Thymus (tissue), 11 donors: Measurements from ENCODE around the gene ZFP90. TPM values are rescaled to one million over a fixed set of nuclear protein-coding genes. Genes with fewer than 3 reads are reported as not detected.
"Not testable (repeated sequence)": the region's sequence is repeated elsewhere in the genome, so short reads cannot be mapped to it uniquely, and the experiment has no call there.

Experiments
- DNase-seq, 9 donors: peaks; one replicate each; pipeline ENCODE4 v3.0.0-alpha.2; 2013; ENCODE audit warnings: low spot score in 9 of 9, low read depth in 6 of 9, missing footprints in 1 of 9
- H3K27ac ChIP-seq, 2 donors: one replicate each; pipeline ENCODE4 v1.5.1; 2013; ENCODE audit warnings: control low read depth in 1 of 2, low read depth in 1 of 2, low read length in 1 of 2, mild to moderate bottlenecking in 1 of 2, moderate library complexity in 1 of 2
- H3K27me3 ChIP-seq, 2 donors: one replicate each; pipeline ENCODE4 v1.5.1; 2013; ENCODE audit warnings: low read length in 1 of 2; ENCODE audit not compliant: control insufficient read depth in 2 of 2, insufficient read depth in 1 of 2
- H3K36me3 ChIP-seq, 2 donors: one replicate each; pipeline ENCODE4 v1.5.1; 2013; ENCODE audit warnings: low read length in 1 of 2, mild to moderate bottlenecking in 1 of 2, moderate library complexity in 1 of 2; ENCODE audit not compliant: control insufficient read depth in 2 of 2, insufficient read depth in 2 of 2
- H3K4me1 ChIP-seq, 2 donors: one replicate each; pipeline ENCODE4 v1.5.1; 2013; ENCODE audit warnings: low read length in 2 of 2; ENCODE audit not compliant: control insufficient read depth in 2 of 2, insufficient read depth in 2 of 2
- H3K4me3 ChIP-seq, 2 donors: one replicate each; pipeline ENCODE4 v1.5.1; 2013; ENCODE audit warnings: low read length in 2 of 2, control low read depth in 1 of 2, mild to moderate bottlenecking in 1 of 2
- H3K9me3 ChIP-seq, 2 donors: one replicate each; pipeline ENCODE4 v1.5.1; 2013; ENCODE audit warnings: low read length in 1 of 2, mild to moderate bottlenecking in 1 of 2; ENCODE audit not compliant: control insufficient read depth in 2 of 2, insufficient read depth in 1 of 2
- WGBS: extraction: QIAGEN DNeasy Blood & Tissue Kit; methylation state at CpG from one replicate; pipeline ENCODE4 v1.1.7; 2013; 5-methylcytosine and 5-hydroxymethylcytosine counted together
- polyA plus RNA-seq: library from polyadenylated mRNA; stranded (reverse); fragments of 200-250 nt; gene quantifications from one replicate; pipeline ENCODE4 v1.2.3, GENCODE V29; 2013
- total RNA-seq: library from RNA; stranded (reverse); fragments of 120-200 nt; gene quantifications from one replicate; pipeline ENCODE4 v1.2.4, GENCODE V29; 2013
- donor health status: healthy.

Gene ZFP90
- total and polyA plus RNA-seq, 2 donors = 13.8 to 17.9 TPM

GRCh38 chr16:68494261-68494660 is 44.8 kb upstream of the ZFP90 start:
- H3K4me3 ChIP-seq, H3K36me3 ChIP-seq, DNase-seq, H3K27me3 ChIP-seq, H3K9me3 ChIP-seq, H3K27ac ChIP-seq: not testable (repeated sequence)
- WGBS = 97% methylated on average over 5 of the region's 5 CpGs
- H3K4me1 ChIP-seq = peaks cover 40 to 50% of the 10 kb centered on the region in 2 donors

- no peak overlapping the region for H3K4me3 ChIP-seq
- no peak for DNase-seq
- H3K4me1 ChIP-seq = peaks cover 30 to 32% of the 10 kb centered on the region in 2 donors
- WGBS = 97% methylated on average over 8 of the region's 8 CpGs
- H3K27ac ChIP-seq = no peak overlapping the region
- H3K27me3 ChIP-seq = no peaks in the 10 kb centered on the region
- no peaks in the 10 kb centered on the region for H3K36me3 ChIP-seq
- H3K9me3 ChIP-seq = peaks cover 0 to 4% of the 10 kb centered on the region in 2 donors
Measured at GRCh38 chr16:68496689-68497088, 42.4 kb upstream of the ZFP90 start.

GRCh38 chr16:68499006-68499405 is 40.1 kb upstream of the ZFP90 start:
- no peaks in the 10 kb centered on the region for H3K9me3 ChIP-seq
- DNase-seq = peak in 2 of 9 donors; percentile 30 to 59
- 16% methylated on average over 5 of the region's 5 CpGs for WGBS
- peaks cover 8 to 12% of the 10 kb centered on the region in 2 donors for H3K4me1 ChIP-seq
- H3K36me3 ChIP-seq = no peaks in the 10 kb centered on the region
- H3K4me3 ChIP-seq = no peak overlapping the region
- H3K27me3 ChIP-seq = no peaks in the 10 kb centered on the region
- H3K27ac ChIP-seq = peak overlapping the region in 1 of 2 donors; percentile 36

- WGBS = 95% methylated on average over 3 of the region's 3 CpGs
- H3K27ac ChIP-seq = no peak overlapping the region
- DNase-seq = no peak
Measured at GRCh38 chr16:68503334-68503733, 35.8 kb upstream of the ZFP90 start.

GRCh38 chr16:68504066-68504465 is 35.0 kb upstream of the ZFP90 start:
- peaks cover 6% of the 10 kb centered on the region in 2 donors for H3K4me1 ChIP-seq
- WGBS = 98% methylated on average over 7 of the region's 7 CpGs
- no peaks in the 10 kb centered on the region for H3K9me3 ChIP-seq
- H3K27me3 ChIP-seq = peaks cover 0 to 6% of the 10 kb centered on the region in 2 donors
- DNase-seq = no peak
- H3K36me3 ChIP-seq = no peaks in the 10 kb centered on the region
- H3K4me3 ChIP-seq = no peak overlapping the region
- H3K27ac ChIP-seq = no peak overlapping the region

More at GRCh38 chr16:68503334-68503733, 35.8 kb upstream of the ZFP90 start:
- no peaks in the 10 kb centered on the region for H3K9me3 ChIP-seq
- H3K4me3 ChIP-seq = no peak overlapping the region
- no peaks in the 10 kb centered on the region for H3K36me3 ChIP-seq
- peaks cover 0 to 6% of the 10 kb centered on the region in 2 donors for H3K27me3 ChIP-seq
- H3K4me1 ChIP-seq = peaks cover 8 to 12% of the 10 kb centered on the region in 2 donors

GRCh38 chr16:68506331-68507053 is 32.6 kb upstream of the ZFP90 start:
- DNase-seq = no peak
- WGBS = 90% methylated on average over 10 of the region's 10 CpGs
- H3K4me1 ChIP-seq = peaks cover 5 to 22% of the 10 kb centered on the region in 2 donors
- H3K27me3 ChIP-seq = peaks cover 0 to 9% of the 10 kb centered on the region in 2 donors
- H3K9me3 ChIP-seq = no peaks in the 10 kb centered on the region
- no peak overlapping the region for H3K4me3 ChIP-seq
- H3K27ac ChIP-seq = no peak overlapping the region
- no peaks in the 10 kb centered on the region for H3K36me3 ChIP-seq

- Histone ChIP-seq H3K27ac (no peak overlapping the region), H3K4me1 (peaks cover 5 to 22% of the 10 kb centered on the region in 2 donors), H3K36me3 (no peaks in the 10 kb centered on the region), H3K4me3 (no peak overlapping the region), H3K9me3 (no peaks in the 10 kb centered on the region), H3K27me3 (peaks cover 0 to 9% of the 10 kb centered on the region in 2 donors)
- DNase-seq = no peak
- 93% methylated on average over 8 of the region's 8 CpGs for WGBS
Measured at GRCh38 chr16:68508013-68508412, 31.1 kb upstream of the ZFP90 start.

- Histone ChIP-seq H3K9me3 (no peaks in the 10 kb centered on the region), H3K27me3 (peaks cover 0 to 9% of the 10 kb centered on the region in 2 donors), H3K36me3 (no peaks in the 10 kb centered on the region), H3K4me1 (peaks cover 5 to 22% of the 10 kb centered on the region in 2 donors), H3K4me3 (no peak overlapping the region), H3K27ac (no peak overlapping the region)
- no peak for DNase-seq
- whole genome bisulfite sequencing = 91% methylated on average over 7 of the region's 7 CpGs
Measured at GRCh38 chr16:68508641-68509240, 30.4 kb upstream of the ZFP90 start.

- no peaks in the 10 kb centered on the region for H3K9me3 ChIP-seq
- H3K27ac ChIP-seq = no peak overlapping the region
- H3K27me3 ChIP-seq = peaks cover 0 to 9% of the 10 kb centered on the region in 2 donors
- peaks cover 5 to 22% of the 10 kb centered on the region in 2 donors for H3K4me1 ChIP-seq
- WGBS = 97% methylated on average over 6 of the region's 6 CpGs
- H3K4me3 ChIP-seq = no peak overlapping the region
- no peak for DNase-seq
- no peaks in the 10 kb centered on the region for H3K36me3 ChIP-seq
Measured at GRCh38 chr16:68509381-68509780, 29.7 kb upstream of the ZFP90 start.
